HG03354 (cell line): Measurements from ENCODE around the gene MEIKIN.
"Not testable (repeated sequence)": the region's sequence is repeated elsewhere in the genome, so short reads cannot be mapped to it uniquely, and the experiment has no call there.

Source experiments
- ATAC-seq: cut with Tn5 transposase; IDR thresholded peaks from one replicate; pipeline ENCODE4 v1.9.1; 2021; ENCODE audit warnings: mild to moderate bottlenecking; ENCODE audit not compliant: unreplicated experiment, poor library complexity, severe bottlenecking

The MEIKIN gene

DNA sequence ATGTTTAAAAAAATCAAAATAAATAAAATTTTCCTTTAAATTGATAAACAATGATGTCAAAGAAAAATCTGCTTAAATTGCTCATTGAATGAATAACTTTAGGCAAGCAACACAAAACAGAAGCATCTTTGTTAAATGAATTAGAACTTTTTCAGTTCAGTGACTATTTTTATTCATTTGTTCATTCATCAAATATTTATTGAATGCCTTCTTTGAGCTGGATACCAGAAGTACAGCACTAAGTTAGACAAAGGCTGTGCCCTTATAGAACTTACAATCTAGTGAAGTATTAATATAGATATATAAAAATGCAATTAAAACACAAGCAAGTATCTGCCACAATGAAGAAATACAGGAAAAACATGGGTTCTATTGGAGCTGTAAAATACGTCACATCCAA is 159.4 kb downstream of the MEIKIN start:
- ATAC-seq, result no peak

DNA sequence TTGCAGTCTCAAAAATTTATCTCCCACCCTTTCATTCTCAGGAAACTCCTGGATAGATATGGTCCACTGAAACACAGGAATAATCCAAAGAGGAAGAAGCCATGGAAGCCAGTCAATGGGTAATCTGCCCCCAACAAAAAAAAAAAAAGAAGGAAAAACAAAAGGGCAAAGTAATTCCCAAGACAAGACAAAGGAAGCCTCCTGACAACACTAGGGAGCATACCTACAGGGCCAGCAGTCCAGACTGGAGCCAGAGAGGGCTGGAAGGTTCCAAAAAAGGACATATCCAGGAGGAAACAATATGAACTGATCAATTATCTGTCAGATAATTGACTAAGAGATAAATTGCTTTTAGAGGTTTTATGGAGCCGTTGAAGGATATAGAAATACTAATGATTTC is 161.6 kb downstream of the MEIKIN start:
- no peak for ATAC-seq

DNA sequence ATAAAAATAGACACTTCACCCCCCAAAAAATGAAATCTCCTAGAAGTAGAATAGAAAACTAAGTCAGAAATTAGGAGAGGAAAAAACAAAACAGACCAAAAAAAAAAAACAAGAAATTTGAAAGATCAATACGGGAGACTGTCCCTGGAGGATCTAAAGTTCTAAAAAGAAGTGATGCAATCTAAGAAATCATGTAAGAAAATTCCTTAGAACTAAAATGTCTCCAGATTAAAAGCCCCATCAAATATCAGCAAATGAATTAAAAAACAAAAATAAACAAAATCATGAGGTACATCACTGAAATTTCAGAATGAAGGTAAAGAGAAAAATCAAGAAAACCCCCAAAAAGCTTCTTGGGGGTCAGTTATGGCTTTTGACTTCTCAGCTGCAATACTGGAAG is 162.1 kb downstream of the MEIKIN start:
- no peak for ATAC-seq

DNA sequence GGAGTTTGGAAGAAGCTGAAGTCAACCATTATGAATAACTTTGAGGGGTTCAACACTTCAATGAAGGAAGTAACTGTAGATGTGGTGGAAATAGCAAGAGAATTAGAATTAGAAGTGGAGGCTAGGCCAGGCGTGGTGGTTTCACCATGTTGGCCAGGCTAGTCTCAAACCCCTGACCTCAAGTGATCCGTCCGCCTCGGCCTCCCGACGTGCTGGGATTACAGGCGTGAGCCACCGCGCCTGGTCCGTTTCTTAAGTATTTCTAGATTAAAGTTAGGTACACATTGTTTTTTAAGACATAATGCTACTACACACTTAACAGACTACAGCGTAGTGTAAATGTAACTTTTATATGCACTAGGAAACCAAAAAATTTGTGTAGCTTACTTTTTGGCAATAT is 162.7 kb downstream of the MEIKIN start:
- ATAC-seq, result no peak

DNA sequence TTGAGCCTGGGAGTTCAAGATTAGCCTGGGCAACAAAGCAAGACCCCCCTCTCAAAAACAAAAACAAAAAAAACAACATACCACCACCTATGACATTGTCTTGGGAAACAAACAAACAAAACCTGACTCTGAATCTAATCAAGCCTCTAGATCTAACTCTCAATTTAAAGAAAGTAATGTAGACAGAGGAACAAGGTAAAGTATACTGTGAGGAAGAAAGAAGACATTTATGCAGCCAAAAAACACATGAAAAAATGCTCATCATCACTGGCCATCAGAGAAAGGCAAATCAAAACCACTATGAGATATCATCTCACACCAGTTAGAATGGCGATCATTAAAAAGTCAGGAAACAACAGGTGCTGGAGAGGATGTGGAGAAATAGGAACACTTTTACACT is 167.3 kb downstream of the MEIKIN start:
- not testable (repeated sequence) for ATAC-seq

DNA sequence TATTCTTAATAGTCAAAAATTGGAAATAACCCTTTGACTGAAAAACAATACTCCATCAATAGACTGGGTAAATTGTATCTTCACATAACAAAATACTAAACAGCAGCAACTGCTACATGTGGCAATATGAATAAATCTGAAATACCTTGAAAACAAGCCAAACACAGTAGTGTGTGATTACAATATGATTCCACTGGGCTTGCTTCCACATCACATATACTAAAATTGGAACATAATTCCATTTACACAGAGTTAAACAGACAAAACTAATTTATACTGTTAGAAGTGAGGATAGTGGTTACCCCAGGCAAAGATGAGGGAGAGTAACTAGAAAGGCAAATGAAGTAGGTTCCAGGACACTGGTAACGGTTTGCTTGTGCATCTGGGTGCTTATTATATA is 169.0 kb downstream of the MEIKIN start:
- no peak for ATAC-seq

DNA sequence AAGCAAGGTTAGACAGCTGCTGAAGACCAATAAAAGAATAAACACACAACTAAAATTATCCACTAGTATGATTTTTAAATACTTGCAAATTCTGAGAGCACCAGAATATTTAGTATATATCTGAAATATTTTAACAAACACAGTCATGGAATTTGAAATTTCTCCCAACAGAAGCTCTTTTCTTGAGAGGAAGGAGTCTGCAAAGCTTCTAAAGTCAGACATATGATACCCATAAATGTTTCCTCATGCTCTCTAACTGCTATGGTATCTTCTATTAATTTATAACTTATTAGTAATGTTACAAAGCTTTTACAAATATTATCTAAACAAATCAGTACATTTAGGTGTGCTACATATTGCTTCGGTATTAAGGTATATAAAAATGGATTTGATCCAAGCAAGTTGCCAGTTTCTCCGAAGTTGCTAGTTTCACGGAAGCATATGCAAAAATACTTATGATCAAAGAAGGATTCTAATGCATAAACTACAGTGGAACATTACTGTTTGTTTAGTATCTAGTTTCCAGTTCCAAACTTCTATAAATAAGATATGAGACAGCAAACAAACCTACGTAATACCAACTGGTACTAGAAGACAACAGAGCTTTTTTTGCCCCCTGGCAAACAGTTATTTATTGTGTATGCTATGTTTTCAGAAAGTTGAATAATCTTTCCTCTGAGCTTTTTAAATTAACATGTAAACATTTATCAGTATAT is 170.7 kb downstream of the MEIKIN start:
- no peak for ATAC-seq

DNA sequence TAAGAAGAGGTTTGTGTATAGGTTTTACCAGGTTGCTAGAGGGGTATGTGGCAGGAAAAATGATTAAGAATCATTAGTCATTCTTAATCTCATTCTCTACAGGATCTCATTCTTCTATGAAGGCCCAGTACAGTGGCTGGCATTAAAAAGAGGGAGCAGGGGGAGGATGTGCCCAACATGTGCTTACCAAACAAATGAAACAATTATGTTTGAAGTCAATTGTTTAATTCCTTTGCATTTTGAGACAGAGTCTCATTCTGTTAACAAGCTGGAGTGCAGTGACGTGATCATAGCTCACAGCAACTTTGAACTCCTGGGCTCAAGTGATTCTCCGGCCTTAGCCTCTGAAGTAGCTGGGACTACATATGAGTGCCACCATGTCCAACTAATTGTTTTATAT is 171.7 kb downstream of the MEIKIN start:
- no peak for ATAC-seq

DNA sequence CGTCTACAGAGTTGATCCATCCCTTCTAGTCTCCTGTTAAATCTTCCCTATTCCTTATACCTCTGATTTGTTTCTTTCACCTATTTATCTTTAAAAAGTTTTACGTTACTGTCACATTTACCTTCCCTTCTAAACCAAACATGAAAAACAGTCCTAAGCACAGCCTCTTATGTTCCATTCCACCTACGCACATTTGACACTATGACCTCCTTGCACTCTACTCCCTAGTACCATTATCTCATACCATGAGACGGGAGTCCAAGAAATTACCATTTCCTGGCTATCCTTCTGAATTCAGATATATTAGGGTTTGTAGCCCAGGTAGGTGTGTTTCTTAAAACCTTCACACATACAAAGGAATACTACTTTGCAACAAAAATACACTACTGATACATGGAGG is 173.8 kb downstream of the MEIKIN start:
- no peak for ATAC-seq

DNA sequence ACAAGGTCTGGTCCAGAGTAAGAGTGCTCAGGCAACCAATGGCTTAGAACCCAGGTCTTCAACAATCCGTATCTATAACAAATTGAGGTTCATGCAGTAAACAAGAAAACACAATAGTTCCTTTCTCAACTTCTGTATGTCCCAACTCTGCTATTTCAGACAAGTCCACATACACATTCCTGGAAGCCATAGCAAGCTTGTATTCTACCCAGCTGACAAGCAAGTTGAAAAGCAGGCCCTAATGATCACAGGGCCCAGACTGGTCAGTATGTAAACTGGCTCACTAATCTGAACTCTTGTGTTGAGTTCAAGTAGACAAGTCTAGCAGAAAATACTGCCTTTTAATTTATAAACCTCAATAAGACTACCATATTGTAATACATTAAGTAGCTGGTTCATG is 175.5 kb downstream of the MEIKIN start:
- no peak for ATAC-seq

DNA sequence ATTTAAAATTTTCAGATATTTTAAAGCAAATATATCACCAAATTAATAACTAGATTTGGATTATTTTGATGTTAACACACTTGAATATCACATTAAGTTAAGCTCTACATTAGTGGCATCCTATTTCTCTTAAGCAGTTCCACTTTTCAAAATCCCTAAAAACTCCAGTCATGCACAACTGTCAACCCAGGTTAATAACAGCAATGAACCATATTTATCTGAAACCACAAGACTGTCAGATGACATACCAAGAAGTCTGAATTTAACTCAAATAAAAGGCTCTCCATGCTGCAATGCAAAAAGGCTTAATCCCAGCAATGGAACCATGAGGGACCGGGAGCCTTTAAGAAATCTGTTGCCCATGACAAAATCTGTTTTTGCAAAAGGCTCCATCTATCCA is 176.1 kb downstream of the MEIKIN start:
- no peak for ATAC-seq

DNA sequence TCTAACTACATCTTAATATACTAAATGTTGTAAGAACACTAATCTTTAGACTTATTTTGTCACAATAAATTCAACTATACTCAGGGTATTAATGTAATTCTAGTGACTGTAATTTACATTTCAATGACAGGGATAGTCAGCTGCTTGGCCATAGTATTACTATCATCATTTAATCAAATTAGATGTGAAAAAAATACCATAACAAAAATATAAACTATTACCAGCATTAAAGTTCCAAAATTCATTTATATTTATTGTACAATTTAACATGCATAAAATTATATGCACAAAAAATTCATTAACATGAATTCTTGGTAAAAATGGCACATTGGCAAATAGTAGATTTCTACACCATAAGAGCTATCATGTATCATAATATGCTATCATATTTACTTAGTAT is 177.6 kb downstream of the MEIKIN start:
- ATAC-seq, result no peak

DNA sequence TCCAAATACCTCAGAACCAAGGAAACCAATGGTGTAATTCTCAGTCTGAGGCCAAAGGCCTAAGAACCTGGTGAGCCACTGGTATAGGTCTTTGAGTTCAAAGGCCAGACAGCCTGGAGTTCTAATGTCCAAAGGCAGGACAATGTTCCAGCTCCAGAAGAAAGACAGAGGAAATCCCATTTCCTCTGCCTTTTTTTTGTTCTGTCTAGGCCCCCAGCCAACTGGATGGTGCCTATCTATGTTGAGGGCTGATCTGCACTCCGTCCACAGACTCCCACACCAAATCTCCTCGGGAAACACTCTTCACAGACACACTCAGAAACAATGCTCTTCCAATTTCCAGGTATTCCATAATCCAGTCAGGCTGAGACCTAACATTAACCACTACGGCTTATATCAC is 178.8 kb downstream of the MEIKIN start:
- ATAC-seq, result no peak

DNA sequence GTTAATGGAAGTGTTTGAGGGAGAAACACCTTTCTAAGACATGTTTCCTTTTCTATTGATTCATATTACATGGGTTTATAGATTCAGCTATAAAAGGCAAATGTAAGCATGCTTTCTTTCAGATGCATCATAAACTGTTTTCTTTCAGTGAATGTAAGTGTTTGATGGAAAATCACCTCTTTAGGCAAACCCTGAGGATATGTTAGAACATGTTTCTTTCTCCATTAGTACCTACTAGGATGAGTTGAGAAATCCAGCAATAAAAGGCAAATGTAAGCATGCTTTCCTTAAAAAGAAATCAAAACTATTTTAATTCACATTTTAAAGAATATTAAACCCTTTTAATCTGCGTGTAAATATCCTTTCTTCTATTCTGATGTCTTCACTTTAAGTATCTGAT is 180.2 kb downstream of the MEIKIN start:
- no peak for ATAC-seq

DNA sequence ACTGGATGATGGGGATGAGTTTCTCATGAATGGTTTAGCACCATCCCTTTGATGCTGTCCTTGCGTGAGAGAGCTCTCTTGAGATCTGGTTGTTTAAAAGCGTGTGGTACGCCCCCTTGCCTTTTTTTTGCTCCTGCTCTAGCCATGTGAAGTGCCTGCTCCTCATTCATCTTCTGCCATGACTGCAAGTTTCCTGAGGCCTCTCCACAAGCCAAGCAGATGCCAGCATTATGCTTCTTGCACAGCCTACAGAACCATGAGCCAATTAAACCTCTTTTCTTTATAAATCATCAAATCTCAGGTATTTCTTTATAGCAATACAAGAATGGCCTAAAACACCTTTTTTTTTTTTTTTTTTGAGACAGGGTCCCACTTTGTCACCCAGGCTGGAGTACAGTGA is 181.5 kb downstream of the MEIKIN start:
- ATAC-seq, result no peak

DNA sequence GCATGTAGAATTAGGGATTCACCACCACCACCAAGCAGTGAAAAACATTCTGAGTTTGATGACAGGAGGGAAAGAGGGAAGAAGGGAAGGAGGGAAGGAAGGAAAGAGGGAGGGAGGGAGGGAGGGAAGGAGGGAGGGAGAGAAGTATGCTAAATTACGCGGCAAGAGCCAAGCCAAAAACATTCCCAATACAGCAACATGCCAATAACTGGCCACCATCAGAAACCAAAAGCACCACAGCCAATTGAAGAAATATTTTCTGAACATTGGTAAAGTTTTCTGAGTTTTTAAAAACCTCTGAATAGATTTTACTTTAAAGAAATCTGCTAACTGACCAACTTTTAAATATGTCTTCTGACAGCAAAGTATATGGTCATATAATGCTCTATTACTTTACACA is 184.7 kb downstream of the MEIKIN start:
- no peak for ATAC-seq

DNA sequence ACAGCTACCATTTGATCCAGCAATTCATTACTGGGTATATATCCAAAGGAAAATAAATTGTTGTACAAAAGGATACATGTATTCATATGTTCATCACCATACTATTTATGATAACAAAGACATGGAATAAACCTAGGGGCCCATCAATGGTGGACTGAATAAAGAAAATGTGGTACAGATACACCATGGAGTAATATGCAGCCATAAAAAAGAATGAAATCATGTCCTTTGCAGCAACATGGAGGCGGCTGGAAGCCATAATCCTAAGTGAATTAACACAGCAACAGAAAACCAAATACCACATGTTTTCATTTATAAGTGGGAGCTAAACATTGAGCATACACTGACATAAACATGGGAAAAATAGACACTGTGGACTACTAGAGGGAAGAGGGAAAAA is 185.8 kb downstream of the MEIKIN start:
- ATAC-seq, result no peak

DNA sequence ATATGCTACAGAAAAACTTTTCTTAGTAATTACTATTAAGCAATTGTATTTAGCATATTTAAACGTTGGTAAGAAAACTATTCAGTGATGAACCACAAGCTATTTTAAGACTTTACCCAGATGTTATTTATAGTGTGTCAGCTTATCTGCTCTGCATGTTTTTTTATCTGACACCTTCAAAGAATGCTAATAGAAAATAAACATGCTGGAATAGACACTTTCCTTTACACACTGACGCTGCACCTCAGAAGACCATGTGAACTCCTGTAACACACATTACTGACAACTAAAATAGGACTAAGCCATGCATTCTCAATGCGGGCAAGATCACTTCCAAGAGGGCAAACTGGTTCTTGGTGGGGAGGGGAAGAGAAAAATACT is 187.0 kb downstream of the MEIKIN start:
- no peak for ATAC-seq

DNA sequence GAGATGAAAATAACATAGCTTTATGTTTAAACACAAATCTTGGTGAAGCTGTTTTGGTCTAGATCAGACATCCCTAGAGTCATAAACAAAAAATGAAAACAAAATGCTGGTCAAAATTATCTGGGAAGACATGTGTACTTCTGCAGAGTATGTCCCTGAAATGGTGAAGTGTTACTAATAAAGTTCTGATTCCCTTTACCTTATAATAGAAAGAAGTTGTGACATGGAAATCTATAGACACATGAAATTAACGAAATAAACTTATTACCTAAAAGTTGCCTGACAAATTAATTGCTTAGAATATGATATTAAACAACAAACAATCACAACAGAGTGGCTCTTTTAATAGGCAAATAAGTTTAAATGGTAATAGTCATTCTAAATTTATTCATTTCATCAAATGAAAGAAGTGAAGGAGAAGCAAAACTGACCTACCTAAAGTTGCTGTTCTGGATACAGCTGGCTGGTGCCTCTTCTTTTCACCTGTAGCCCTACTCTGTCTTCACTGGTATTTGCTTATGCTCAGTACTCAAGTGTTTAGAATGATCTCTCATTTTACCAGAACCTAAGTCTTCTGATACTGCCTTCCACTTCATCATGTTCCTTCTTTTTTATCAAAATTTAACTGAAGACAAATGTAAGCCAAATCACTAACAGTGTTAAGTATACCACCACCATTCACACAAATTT is 187.5 kb downstream of the MEIKIN start:
- ATAC-seq, result no peak
